Measurements from ENCODE around the gene MPRIP. TPM values are rescaled to one million over a fixed set of nuclear protein-coding genes. Genes with fewer than 3 reads are reported as not detected.

Gene MPRIP
- polyA plus RNA-seq, 1 donor from 2014 or later: 47.3 TPM

DNA sequence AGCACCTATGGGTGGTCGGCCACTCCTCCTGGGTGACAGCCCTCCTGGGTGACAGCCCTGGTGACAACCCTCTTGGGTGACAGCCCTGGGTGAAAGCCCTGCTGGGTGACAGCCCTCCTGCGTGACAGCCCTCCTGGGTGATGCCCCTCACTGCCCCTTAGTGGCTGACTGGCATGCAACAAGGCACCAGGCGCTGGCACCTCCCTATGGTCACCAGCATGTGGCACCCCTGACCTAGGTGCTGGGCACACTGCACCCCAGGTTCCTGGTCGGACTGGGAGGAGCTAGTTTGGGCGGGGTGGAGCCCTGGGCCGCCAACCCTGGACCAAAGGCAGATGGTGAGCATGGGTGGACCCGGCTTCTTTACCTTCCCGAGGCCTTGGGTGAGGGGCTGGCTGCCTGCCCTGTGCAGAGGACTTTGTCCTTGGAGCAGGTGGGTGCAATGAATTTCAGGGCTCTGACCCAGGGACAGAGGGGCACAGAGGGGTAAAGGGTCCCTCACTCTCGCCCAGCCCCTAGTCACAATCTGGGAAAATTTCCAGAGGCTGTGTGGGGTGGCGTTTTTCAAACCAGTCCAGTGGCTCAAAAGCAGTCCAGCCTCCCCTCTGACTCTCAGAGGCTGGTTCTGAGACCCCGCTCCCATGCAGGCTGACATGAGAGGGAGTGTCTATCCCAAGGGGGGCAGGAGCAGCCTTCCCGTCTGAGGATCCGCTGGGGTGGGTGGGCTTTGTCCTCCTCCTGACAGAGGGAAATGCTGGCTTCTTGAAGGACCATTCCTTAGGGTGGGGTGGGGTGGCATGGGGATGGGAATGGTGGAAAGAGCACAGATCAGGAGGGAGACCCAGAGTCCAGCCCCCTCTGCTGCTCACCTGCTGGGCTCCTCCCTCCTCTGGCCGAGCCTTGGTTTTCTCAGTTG lies 44.5 kb upstream of the MPRIP start:
- Histone ChIP-seq H3F3A (ENCODE audit: insufficient read depth, low read length, poor library complexity, severe bottlenecking) (no peaks in the 10 kb centered on the region), H3K27ac (ENCODE audit: low read length) (no peak overlapping the region), H2AFZ (ENCODE audit: low read depth, low read length) (no peak overlapping the region), H3K36me3 (ENCODE audit: insufficient read depth, low read length) (no peaks in the 10 kb centered on the region), H3K79me2 (replicated peaks; ENCODE audit: insufficient read depth, low read length) (no peaks in the 10 kb centered on the region), H3K9me3 (ENCODE audit: low read length) (no peaks in the 10 kb centered on the region), H3K4me3 (ENCODE audit: low read length) (no peak overlapping the region), H4K20me1 (ENCODE audit: insufficient read depth) (no peaks in the 10 kb centered on the region), H3K4me2 (ENCODE audit: low read length) (no peak overlapping the region), H3K9me2 (ENCODE audit: insufficient read depth, low read length) (no peaks in the 10 kb centered on the region), H3K27me3 (ENCODE audit: insufficient read depth, low read depth, low read length) (no peaks in the 10 kb centered on the region), H3K9ac (ENCODE audit: low read length) (no peak overlapping the region)
- TF ChIP-seq REST (IDR thresholded peaks at IDR 0.05; ENCODE audit: borderline replicate concordance) (no peak), EZH2 (IDR thresholded peaks at IDR 0.05; ENCODE audit: borderline replicate concordance, insufficient read depth, low read length, poor library complexity, severe bottlenecking) (no peak), SMC3 (conservative IDR thresholded peaks at IDR 0.05; ENCODE audit: poor library complexity) (no peak), POLR2AphosphoS5 (IDR thresholded peaks at IDR 0.05) (no peak), TAF1 (IDR thresholded peaks at IDR 0.05; ENCODE audit: low read depth) (no peak), EP300 (conservative IDR thresholded peaks at IDR 0.05; ENCODE audit: poor library complexity, severe bottlenecking) (no peak), MXI1 (conservative IDR thresholded peaks at IDR 0.05; ENCODE audit: poor library complexity, severe bottlenecking) (no peak), RAD21 (conservative IDR thresholded peaks at IDR 0.05) (no peak)
- TF ChIP-seq, protein P1, sequence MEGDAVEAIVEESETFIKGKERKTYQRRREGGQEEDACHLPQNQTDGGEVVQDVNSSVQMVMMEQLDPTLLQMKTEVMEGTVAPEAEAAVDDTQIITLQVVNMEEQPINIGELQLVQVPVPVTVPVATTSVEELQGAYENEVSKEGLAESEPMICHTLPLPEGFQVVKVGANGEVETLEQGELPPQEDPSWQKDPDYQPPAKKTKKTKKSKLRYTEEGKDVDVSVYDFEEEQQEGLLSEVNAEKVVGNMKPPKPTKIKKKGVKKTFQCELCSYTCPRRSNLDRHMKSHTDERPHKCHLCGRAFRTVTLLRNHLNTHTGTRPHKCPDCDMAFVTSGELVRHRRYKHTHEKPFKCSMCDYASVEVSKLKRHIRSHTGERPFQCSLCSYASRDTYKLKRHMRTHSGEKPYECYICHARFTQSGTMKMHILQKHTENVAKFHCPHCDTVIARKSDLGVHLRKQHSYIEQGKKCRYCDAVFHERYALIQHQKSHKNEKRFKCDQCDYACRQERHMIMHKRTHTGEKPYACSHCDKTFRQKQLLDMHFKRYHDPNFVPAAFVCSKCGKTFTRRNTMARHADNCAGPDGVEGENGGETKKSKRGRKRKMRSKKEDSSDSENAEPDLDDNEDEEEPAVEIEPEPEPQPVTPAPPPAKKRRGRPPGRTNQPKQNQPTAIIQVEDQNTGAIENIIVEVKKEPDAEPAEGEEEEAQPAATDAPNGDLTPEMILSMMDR (IDR thresholded peaks at IDR 0.05; ENCODE audit: poor library complexity, severe bottlenecking): no peak

GRCh38 chr17:16999931-17000625 lies 42.2 kb upstream of the MPRIP start:
- H4K20me1 ChIP-seq (ENCODE audit: insufficient read depth): no peaks in the 10 kb centered on the region
- no peaks in the 10 kb centered on the region for H3K27me3 ChIP-seq (ENCODE audit: insufficient read depth, low read depth, low read length)
- H2AFZ ChIP-seq (ENCODE audit: low read depth, low read length): no peak overlapping the region
- H3K27ac ChIP-seq (ENCODE audit: low read length): no peak overlapping the region
- H3K4me3 ChIP-seq (ENCODE audit: low read length): no peak overlapping the region
- H3K9me2 ChIP-seq (ENCODE audit: insufficient read depth, low read length): no peaks in the 10 kb centered on the region
- H3K79me2 ChIP-seq (replicated peaks; ENCODE audit: insufficient read depth, low read length): no peaks in the 10 kb centered on the region
- H3K9me3 ChIP-seq (ENCODE audit: low read length): no peaks in the 10 kb centered on the region
- no peak overlapping the region for H3K4me2 ChIP-seq (ENCODE audit: low read length)
- TF ChIP-seq RAD21 (conservative IDR thresholded peaks at IDR 0.05) (no peak), EP300 (conservative IDR thresholded peaks at IDR 0.05; ENCODE audit: poor library complexity, severe bottlenecking) (no peak)
- H3K36me3 ChIP-seq (ENCODE audit: insufficient read depth, low read length): no peaks in the 10 kb centered on the region
- no peak overlapping the region for H3K9ac ChIP-seq (ENCODE audit: low read length)
- H3F3A ChIP-seq (ENCODE audit: insufficient read depth, low read length, poor library complexity, severe bottlenecking): no peaks in the 10 kb centered on the region
